Caco-2 (cell line): ENCODE measurements around the gene PTCD1. TPM values are rescaled to one million over a fixed set of nuclear protein-coding genes. Genes with fewer than 3 reads are reported as not detected.

Experiments
- Bru-seq: library from RNA; stranded (reverse); fragments of 400-500 nt; gene quantifications from one replicate; lab custom pipeline; 2021; lab: Mats Ljungman, UMichigan
- BruChase-seq, 2 experiments: library from RNA; stranded (reverse); fragments of 400-500 nt; gene quantifications; one replicate each; lab custom pipeline; 2021; lab: Mats Ljungman, UMichigan
- BruUV-seq: library from RNA; stranded (reverse); fragments of 400-500 nt; replicated peaks from 2 replicates; lab custom pipeline; 2021; lab: Mats Ljungman, UMichigan
- CTCF ChIA-PET: fragments of 300-600 bp; sonication (Branson Sonifier 250); formaldehyde crosslinking; loops from one replicate; lab custom pipeline; 2022; ENCODE audit warnings: antibody characterized with exemption; lab: Charles Lee
- POLR2A ChIA-PET: fragments of 300-600 bp; sonication (Branson Sonifier 250); formaldehyde crosslinking; loops from one replicate; lab custom pipeline; 2022; ENCODE audit warnings: antibody characterized with exemption; lab: Charles Lee
- DNase-seq, 2 experiments: peaks; one replicate each; pipeline versions ENCODE4 v3.0.0 to v3.0.0-alpha.2; 2020 to 2022
- H3K27me3 ChIP-seq: replicated peaks from 2 replicates; pipeline ENCODE4 v1.6.0; 2011; ENCODE audit warnings: low read length; ENCODE audit not compliant: control insufficient read depth, insufficient read depth
- H3K36me3 ChIP-seq: 2 replicates; pipeline ENCODE4 v1.5.1; 2011; ENCODE audit warnings: low read length; ENCODE audit not compliant: control insufficient read depth, insufficient read depth
- H3K4me1 ChIP-seq: fragments of 250-450 bp; sonication (Bioruptor Pico); 2 replicates; pipeline ENCODE4 v1.5.1; 2020; ENCODE audit warnings: mild to moderate bottlenecking
- H3K4me3 ChIP-seq: 2 replicates; pipeline ENCODE4 v1.5.1; 2011; ENCODE audit warnings: low read depth, mild to moderate bottlenecking, control low read depth, low read length
- H3K9me3 ChIP-seq: fragments of 250-450 bp; sonication (Bioruptor Pico); 2 replicates; pipeline ENCODE4 v1.5.1; 2020; ENCODE audit warnings: mild to moderate bottlenecking, moderate library complexity
- H3K27ac Mint-ChIP-seq: one replicate; pipeline ENCODE4 v1.8.0; 2022; ENCODE audit warnings: mixed read lengths; ENCODE audit not compliant: unreplicated experiment
- H3K27me3 Mint-ChIP-seq: one replicate; pipeline ENCODE4 v1.8.0; 2022; ENCODE audit warnings: mixed read lengths; ENCODE audit not compliant: insufficient read depth, unreplicated experiment
- H3K36me3 Mint-ChIP-seq: one replicate; pipeline ENCODE4 v1.8.0; 2022; ENCODE audit warnings: mild to moderate bottlenecking, mixed read lengths; ENCODE audit not compliant: insufficient read depth, unreplicated experiment
- H3K4me1 Mint-ChIP-seq: one replicate; pipeline ENCODE4 v1.8.0; 2022; ENCODE audit warnings: low read depth, mixed read lengths; ENCODE audit not compliant: unreplicated experiment
- H3K4me3 Mint-ChIP-seq: one replicate; pipeline ENCODE4 v1.8.0; 2022; ENCODE audit warnings: mild to moderate bottlenecking, moderate library complexity, mixed read lengths; ENCODE audit not compliant: unreplicated experiment
- H3K9me3 Mint-ChIP-seq: one replicate; pipeline ENCODE4 v1.8.0; 2022; ENCODE audit warnings: mixed read lengths; ENCODE audit not compliant: unreplicated experiment
- intact Hi-C: fragments of 100-400 bp; cut with micrococcal nuclease; formaldehyde crosslinking; loops from one replicate; pipeline ENCODE4 v1.10.0; 2022; ENCODE audit not compliant: unreplicated experiment
- long read RNA-seq: library from polyadenylated mRNA; stranded (forward); transcript quantifications from one replicate; pipeline ENCODE4 v2.0.0, GENCODE V29; 2022
- total RNA-seq: library from RNA; stranded (reverse); gene quantifications from 2 replicates; pipeline ENCODE4 v1.2.3, GENCODE V29; 2022
- TF ChIP-seq, protein P1 (sequence below), 2 experiments: fragments of 200-600 bp in 1 of 2; IDR thresholded peaks; 1 replicate in 1 of 2; 2 replicates in 1 of 2; pipeline versions ENCODE4 v1.5.1 to v1.8.0; 2011 to 2022; ENCODE audit warnings: antibody characterized with exemption in 1 of 2, control low read depth in 1 of 2, inconsistent platforms in 1 of 2, low read depth in 1 of 2, low read length in 1 of 2, mild to moderate bottlenecking in 1 of 2, moderate library complexity in 1 of 2; ENCODE audit not compliant: insufficient read depth in 1 of 2, severe bottlenecking in 1 of 2, unreplicated experiment in 1 of 2

PTCD1 gene
- total RNA-seq, result 59.6 TPM in 2 replicates
- Bru-seq, nascent RNA, result percentile 86 among the genes with signal in this experiment
- BruChase-seq, experiment 1, labeled RNA remaining after a 2-hour chase, result percentile 93 among the genes with signal in this experiment
- BruChase-seq, experiment 2, labeled RNA remaining after a 6-hour chase, result percentile 90 among the genes with signal in this experiment
- long read RNA-seq, full-length matches to known transcripts, result 132 of 258 reads
- long read RNA-seq, partial matches to known transcripts, result 34 of 258 reads
- long read RNA-seq, other reads (novel, unspliced or antisense), result 92 of 258 reads

GRCh38 chr7:99438573-99439480, at the start of gene PTCD1, which contains the start of gene CPSF4:
Gene PTCD1, minus strand, starts transcription at chr7:99438798. Its CDS starts 3,556 bp downstream, at chr7:99435242.
Gene CPSF4, plus strand, starts transcription at chr7:99438943. Its CDS starts 140 bp downstream, at chr7:99439083.
- peaks cover 20% of the 10 kb centered on the region for H3K4me1 Mint-ChIP-seq
- H3K27me3 Mint-ChIP-seq, result no peaks in the 10 kb centered on the region
- H3K9me3 Mint-ChIP-seq, result no peaks in the 10 kb centered on the region
- Histone ChIP-seq H3K9me3 (no peaks in the 10 kb centered on the region), H3K4me1 (peaks cover 30% of the 10 kb centered on the region), H3K27me3 (no peaks in the 10 kb centered on the region), H3K4me3 (peak within 1 kb of the TSS; percentile 100), H3K36me3 (peaks cover 11% of the 10 kb centered on the region)
- BruUV-seq, result no TSS peak
- ChIA-PET POLR2A (interaction anchor here (0.5 to 1.0 kb wide), 2 partner anchors 30 to 62 kb away, joined by 4 to 6 read pairs; partner anchors contain the start of gene BUD31), CTCF (no interaction called here)
- H3K27ac Mint-ChIP-seq, result peak within 1 kb of the TSS; percentile 98
- TF ChIP-seq, protein P1, sequence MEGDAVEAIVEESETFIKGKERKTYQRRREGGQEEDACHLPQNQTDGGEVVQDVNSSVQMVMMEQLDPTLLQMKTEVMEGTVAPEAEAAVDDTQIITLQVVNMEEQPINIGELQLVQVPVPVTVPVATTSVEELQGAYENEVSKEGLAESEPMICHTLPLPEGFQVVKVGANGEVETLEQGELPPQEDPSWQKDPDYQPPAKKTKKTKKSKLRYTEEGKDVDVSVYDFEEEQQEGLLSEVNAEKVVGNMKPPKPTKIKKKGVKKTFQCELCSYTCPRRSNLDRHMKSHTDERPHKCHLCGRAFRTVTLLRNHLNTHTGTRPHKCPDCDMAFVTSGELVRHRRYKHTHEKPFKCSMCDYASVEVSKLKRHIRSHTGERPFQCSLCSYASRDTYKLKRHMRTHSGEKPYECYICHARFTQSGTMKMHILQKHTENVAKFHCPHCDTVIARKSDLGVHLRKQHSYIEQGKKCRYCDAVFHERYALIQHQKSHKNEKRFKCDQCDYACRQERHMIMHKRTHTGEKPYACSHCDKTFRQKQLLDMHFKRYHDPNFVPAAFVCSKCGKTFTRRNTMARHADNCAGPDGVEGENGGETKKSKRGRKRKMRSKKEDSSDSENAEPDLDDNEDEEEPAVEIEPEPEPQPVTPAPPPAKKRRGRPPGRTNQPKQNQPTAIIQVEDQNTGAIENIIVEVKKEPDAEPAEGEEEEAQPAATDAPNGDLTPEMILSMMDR (IDR thresholded peaks at IDR 0.05; ENCODE audit: insufficient read depth in 1 of 2, low read depth in 1 of 2, low read length in 1 of 2, severe bottlenecking in 1 of 2, unreplicated experiment in 1 of 2), result no peak
- intact Hi-C loops, result no loop called here
- H3K36me3 Mint-ChIP-seq, result peaks cover 100% of the 10 kb centered on the region
- peak; percentile 96 to 97 for DNase-seq
- H3K4me3 Mint-ChIP-seq, result peak within 1 kb of the TSS; percentile 100

DNA sequence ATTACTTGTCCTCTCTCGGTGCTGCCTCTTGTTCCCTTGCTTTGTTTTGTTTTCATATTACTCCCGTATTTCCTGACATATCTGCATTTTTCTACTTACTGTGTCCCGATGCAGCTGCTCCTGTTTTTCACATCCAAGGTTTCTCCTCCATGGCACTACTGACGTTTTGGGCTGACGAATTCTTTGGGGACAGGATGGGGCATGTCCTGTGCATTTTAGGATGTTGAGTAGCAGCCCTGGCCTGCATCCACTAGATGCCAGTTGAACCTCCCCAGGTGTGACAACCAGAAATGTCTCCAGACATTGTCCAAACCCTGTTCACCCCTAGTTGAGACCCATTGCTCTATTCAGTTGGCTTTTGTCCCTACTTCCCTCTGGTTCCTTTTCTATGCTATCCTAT, 46.5 kb upstream of the PTCD1 start:
- Mint-ChIP-seq H3K36me3 (peaks cover 67% of the 10 kb centered on the region), H3K4me3 (no peak overlapping the region), H3K27ac (peak overlapping the region; percentile 5), H3K4me1 (no peaks in the 10 kb centered on the region), H3K27me3 (no peaks in the 10 kb centered on the region), H3K9me3 (no peaks in the 10 kb centered on the region)
- TF ChIP-seq, protein P1 (IDR thresholded peaks at IDR 0.05; ENCODE audit: insufficient read depth in 1 of 2, low read depth in 1 of 2, low read length in 1 of 2, severe bottlenecking in 1 of 2, unreplicated experiment in 1 of 2), result no peak
- intact Hi-C loops, result no loop called here
- no TSS peak for BruUV-seq
- Histone ChIP-seq H3K4me1 (no peaks in the 10 kb centered on the region), H3K9me3 (no peaks in the 10 kb centered on the region), H3K4me3 (no peak overlapping the region), H3K27me3 (no peaks in the 10 kb centered on the region), H3K36me3 (no peaks in the 10 kb centered on the region)
- ChIA-PET CTCF (no interaction called here), POLR2A (no interaction called here)
- no peak for DNase-seq
